HG03280 (cell line): ENCODE data around the gene DIS3L2.

ENCODE experiments used
- ATAC-seq: cut with Tn5 transposase; IDR thresholded peaks from one replicate; pipeline ENCODE4 v1.9.1; 2021; ENCODE audit warnings: mild to moderate bottlenecking, moderate library complexity; ENCODE audit not compliant: unreplicated experiment

DIS3L2 gene

DNA sequence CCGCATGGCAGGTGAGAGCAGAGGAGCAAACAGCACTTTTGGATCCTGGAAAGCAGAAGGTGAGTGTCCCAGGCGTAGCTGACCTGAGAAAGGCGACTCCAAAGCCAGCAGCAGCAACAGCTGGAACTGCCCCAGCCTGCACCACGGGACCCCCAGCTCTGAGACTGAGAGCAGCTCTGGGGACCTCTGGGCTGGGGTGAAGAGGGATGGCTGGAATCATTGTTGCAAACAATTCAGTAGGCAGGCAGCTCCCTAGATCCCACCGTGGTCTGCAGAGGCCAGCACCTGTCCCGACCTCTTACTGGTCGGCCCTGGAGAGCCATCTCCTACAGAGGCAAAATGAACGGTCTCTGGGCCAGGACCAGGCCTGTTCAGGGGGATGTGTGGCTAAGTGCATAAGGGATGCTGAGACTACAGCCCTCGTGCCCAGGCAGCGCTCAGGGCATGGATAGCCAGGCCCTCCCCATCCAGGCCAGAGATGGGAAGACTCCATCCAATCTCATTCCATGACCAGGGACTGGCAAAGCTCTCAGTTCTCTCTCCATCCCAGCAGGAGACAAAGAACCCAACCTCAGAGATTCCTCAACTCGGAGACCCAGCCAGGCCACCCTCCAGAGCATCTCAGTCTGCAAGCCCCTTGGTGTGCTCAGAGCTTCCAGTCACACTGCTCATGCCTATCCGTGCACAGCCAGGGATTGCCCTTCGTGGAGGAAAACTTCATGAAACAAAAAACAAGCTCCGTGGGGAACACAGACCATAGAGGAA is 378.8 kb downstream of the DIS3L2 start:
- no peak for ATAC-seq

DNA sequence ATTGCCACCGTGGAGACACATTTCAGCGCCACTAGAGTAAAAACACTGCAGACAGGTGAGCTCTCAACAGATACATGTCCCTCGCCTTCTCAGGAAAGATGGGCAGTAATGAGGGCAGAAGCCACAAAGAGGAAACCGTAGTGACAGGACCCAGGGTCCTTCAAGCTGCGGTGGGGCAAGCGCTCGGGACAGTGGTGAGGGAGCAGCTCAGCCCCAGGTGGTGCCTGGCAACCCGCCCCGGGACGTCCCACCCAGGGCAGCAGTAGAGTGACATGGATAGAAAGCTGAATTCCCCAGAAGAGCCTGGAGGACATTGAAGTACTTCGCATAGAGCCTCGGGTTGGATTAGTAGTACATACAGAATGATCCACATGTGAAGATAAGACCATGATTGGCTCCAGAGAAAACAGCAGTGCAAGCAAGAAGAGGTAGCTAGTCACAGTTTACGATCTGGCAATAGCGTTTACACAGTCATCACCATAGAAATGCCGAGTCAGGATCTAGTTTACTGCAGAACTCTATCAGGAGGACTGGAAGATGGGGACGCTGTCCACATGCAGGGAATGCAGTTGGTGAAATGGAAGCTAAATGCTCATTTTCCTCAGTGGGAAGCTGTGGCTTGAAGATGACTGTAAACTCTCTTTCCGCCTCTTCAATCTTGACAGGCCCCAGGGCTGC is 379.7 kb downstream of the DIS3L2 start:
- no peak for ATAC-seq

- ATAC-seq, result no peak
Measured at GRCh38 chr2:232341739-232342126, 380.2 kb downstream of the DIS3L2 start.

GRCh38 chr2:232342635-232343565 is 381.4 kb downstream of the DIS3L2 start:
- no peak for ATAC-seq

GRCh38 chr2:232343821-232344220 is 382.3 kb downstream of the DIS3L2 start:
- no peak for ATAC-seq

DNA sequence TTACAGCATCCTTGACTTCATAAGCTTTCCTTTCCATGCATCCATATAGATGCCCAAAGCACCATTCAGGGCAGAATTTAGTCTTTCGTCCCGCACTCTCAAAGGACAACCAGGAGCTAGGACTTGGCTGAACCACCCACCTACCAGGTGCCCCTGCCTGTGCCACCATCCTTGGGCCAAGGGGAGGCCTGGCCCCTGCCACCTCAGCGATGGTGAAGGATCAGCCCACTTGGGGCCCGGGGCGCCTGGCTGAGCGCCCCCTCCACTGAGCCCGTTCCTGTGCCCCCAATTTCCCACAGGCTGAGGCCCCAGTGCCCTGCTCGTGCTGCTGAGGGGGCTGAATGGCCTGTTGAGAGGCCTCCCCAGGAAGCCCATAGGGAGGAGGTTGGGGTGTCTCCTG is 383.7 kb downstream of the DIS3L2 start:
- ATAC-seq, result no peak

DNA sequence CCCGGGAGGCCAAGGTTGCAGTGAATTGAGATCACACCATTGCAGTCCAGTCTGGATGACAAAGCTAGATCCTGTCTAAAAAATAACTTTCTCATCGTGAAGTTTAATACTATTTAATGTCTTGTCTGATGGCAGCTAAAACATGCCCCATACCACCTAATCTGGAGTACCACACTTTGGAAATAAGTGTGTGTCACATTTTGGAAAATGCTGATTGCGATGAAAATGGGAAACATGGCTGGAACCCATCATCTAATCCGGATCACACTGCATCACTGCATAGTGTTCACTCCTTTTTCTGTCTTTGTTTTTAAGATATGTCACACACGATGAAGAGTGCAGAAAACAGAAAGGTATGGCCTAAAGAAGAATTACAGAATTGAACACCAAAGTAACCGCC is 385.9 kb downstream of the DIS3L2 start:
- no peak for ATAC-seq

- ATAC-seq, result no peak
Measured at GRCh38 chr2:232348936-232349335, 387.4 kb downstream of the DIS3L2 start.

GRCh38 chr2:232349546-232349945 is 388.0 kb downstream of the DIS3L2 start:
- no peak for ATAC-seq

GRCh38 chr2:232349946-232350635 is 388.6 kb downstream of the DIS3L2 start:
- no peak for ATAC-seq

DNA sequence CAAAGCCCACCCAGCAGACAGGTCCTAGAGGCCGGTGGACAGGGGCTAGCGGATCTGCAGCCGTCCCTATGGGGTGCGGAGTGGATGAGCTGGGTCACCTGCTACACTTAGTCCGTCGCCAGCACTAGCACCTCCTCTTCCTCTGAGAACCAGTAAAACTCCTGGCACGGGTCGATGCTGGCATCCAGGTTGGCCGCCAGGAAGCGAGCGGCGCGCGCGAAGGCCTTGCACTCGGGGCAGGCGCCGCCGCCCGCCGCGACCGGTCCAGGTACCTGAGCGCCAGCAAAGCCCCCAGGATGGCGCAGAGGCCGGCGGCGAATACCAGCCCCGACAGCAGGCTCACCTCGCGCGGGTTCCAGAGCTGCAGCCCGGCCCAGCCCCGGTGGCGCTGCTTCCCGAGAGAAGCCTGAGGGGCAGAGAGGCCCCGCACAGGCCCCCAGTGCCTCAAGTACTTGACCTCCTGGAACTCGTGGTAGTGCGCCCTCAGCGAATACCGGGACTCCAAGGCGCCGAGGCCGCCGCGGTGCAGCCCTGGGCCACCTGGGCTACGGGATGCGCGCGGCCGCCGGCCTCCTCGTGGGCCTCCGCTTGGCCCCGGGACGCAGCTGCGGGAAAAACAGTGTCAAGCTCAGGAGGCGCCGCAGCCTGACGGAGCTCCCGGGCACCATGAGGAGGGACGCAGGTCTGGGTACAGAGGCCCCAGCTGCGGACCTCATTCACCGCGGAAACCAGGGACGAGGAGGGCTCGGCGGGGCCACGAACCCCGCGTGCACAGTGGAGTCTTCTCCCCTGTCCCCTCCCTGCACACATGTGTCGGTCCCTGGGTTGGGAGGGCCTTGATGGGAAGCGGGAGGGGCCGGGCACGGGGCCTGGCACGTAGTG is 389.5 kb downstream of the DIS3L2 start:
- ATAC-seq, result no peak

DNA sequence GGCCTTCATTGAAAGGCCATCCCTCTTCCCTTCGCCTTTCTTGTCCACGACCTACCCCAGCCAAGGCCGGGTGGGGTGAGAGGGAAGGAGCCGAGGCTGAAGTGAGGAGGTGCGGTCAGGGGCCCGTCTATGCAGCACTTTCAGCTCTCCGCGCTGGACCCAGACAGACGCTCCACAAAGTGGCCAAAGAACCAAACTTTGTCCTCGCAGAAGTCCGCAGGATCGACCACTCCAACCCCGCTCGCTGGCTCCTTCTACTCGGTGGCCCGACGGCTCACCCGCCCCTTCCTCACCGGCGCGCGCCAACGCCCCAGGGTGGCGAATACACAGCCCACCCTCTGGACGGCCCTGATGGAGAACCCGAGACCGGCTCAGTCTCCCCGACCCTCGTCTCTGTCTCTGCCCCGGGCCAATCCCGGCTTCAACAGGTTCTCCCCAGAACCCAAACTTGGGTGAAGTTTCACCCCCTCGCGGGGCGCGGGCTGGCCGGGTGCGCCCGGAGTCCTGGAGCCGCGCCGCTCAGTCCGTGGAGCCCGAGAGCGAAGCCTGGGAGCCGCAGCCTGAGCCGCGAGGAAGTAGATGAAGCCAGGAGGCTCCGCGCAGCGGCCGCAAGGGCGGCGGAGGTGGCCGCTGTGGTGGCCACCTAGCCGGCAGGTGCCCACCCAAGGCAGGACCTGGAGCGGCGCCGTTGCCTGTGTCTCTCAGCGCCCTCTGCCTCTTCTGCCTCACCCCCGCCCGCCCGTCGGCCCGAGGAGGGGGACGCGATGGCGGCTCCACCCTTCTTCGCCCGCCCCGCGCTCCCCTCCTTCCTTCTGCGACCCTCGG is 390.4 kb downstream of the DIS3L2 start:
- ATAC-seq, result no peak

DNA sequence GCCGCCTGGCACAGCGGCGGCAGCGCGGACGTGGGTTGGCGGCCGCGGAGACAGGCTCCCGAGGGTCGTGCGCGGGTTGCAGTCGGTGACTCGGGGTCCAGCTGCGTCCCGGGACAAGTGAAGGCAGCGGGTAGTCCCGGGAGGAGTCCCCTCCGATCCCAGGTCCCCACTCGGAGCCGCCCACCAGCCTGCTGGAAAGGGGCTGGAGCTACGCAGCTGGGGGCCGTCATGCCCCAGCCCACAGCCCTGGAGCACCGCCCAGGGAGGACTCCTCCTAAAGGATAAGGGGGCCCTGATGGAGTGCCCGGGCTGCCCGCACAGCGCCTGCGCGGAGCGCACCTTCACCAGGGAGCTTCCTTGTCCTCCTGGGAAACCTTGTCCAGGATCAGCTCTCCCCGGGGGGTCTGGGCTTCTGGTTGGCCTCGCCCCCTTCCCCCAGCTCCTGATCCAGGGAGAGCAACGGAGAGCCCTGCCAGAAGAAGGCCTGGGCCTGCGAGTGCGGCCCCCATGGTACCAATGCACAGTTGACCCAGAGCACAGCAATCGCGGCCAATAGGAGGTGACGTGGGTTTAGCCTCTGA is 391.1 kb downstream of the DIS3L2 start:
- no peak for ATAC-seq

- no peak for ATAC-seq
Measured at GRCh38 chr2:232353096-232353495, 391.6 kb downstream of the DIS3L2 start.

- ATAC-seq, result no peak
Measured at GRCh38 chr2:232353660-232354059, 392.1 kb downstream of the DIS3L2 start.

DNA sequence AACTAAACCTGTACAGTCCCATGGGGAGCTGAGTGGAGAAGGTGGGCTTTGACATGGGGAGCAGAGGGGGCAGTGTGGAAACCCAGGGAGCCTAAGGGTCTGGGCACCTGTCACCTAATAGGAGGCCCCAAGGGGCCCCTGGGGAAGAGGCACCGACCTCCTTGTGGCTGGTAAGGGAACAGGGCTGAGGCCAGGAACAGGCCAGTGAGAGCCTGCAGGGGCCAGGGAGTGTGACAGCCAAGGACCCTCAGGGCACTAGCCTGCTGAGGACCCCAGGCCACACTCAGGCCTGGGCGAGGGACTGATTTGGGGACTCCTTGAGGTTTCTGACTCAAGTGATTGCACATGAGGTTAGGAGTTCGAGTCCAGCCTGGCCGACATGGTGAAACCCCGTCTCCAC is 392.6 kb downstream of the DIS3L2 start:
- ATAC-seq, result no peak

DNA sequence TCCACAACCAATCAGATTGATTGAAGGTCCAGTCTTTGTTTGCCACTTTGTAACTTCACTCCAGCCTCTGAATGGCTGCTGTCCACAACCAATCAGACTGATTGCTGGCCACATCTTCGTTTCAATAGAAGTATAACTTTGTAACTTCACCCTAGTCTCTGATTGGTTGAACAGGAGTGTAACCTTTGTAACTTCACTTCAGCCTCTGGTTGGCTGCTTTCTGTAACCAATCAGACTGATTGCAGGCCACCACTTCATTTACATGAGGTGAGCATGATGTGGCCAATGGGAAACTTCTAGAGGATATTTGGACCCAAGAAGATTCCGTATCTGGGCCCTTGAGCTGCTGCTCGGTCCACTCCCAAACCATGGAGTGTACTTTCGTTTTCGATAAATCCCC is 400.1 kb downstream of the DIS3L2 start:
- no peak for ATAC-seq

DNA sequence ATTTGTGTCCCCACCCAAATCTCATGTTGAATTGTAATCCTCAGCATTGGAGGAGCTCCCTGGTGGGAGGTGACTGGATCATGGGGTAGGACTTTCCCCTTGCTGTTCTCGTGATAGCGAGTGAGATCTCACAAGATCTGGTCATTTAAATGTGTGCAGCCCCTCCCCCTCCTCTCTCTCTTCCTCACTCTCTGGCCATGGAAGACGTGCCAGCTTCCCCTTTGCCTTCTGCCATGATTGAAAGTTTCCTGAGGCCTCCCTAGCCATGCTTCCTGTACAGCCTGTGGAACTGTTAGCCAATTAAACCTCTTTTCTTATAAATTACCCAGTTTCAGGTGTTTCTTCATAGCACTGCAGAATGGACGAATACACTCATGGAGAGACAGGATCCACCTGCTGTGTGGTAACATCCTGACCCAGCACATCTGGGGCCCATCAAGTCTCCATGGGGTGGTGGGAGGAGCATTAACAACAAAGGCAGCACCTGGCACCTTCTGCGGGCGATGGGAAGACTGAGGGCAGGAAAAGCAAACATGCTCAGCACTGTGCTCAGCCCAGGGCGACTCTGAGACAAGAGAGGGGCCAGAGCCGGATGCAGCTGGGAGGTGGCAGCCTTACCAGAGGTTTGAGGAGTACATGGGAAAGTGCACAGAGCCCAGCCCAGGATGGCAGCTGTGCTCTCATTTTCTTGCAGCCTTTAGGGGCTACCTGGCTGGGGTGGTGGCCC is 400.8 kb downstream of the DIS3L2 start:
- no peak for ATAC-seq
